NCI-H2029 treated with DMSO at 0.1 percent for 48 hours (cell line): ENCODE measurements around the gene LSM6.

Source experiments
- DNase-seq: peaks from one replicate; lab custom pipeline; 2025; lab: John Stamatoyannopoulos, UW

LSM6 gene

DNA sequence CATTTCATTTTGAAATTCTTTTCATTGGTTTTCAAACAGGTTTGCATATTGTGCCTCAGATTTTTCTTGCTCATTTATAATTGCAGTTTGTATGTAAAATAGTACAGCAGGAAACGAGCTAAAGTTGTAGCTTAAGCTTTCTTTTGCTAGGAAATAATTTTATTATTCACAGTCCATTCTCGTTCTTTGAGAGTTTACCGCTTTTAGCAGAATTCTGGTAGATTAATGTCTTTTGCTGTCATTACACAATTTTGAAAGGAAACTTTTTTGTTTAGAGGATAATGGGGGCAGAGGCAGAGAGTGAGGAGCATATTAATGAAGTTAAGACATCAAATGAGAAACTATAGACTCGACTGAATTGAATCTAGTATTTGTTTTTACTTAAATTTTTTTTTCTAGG lies 10.5 kb downstream of the LSM6 start:
- DNase-seq: no peak

DNA sequence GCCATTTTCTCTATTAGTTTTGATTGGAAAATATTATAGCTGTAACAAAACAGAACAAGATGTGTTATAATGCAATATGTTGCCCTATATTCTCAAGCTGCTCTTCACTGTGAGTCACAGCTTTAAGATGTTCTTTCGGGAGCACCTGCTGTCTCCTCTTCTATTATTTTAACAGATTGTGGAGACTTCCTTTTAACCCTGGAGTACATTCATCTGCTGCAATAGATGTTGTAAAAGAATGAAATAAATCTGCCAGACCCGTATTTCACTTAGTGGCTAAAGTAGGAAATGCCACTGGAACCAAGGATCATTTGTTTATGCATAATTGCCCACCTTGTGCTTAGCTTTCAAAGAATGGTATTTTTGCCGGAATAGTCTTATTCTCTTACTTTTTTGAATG lies 11.1 kb downstream of the LSM6 start:
- no peak for DNase-seq

DNA sequence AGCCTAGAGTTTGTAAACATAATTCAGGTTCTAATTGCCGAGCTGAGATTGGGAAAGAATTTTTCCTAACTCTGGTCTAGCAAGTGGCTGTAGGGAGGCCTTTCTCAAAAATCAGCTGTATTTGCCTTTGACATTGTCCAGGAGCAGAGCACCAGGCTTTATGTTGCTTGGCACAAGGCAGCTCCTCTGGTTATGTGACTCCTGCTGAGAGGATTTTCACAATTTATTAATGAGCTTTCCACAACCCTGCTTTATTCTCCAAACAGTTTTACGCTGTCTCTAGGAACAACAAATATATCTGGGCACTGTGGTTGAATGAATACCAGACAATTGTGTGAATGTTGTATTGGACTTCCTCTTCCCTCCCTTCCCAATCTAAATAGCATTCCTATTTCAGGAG lies 14.9 kb downstream of the LSM6 start:
- no peak for DNase-seq

DNA sequence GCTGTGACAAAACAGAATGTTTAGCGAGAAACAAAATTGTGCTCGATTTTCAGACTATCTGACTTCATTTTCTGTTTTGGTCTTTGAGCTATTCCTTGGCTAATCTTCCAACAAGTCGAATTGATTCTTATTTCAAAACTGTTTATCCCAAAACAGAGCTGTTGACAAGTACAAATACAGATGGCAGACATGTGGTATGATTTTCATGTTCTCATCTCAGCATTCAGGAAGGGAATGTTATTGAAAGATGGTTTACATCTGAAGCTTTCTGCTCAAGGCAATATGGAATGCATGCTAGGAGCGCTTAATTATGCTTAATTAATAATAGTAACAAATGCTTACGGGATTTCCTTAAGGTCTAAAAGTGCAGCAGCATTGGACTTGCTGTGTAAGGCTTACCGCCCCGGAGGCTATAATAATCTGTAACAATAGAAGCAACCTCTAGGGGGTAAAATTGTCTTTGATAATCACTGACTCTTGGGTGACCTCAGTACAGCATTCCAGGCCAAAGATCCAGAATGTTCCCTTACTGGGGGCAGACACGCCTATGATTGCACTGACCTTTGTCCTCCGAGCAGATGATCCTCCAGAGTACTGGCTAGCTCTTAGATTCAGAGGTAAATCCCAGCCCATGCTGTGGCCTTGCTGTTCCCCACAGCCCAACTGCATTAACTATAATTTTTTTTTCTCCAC lies 16.4 kb downstream of the LSM6 start:
- DNase-seq: no peak

DNA sequence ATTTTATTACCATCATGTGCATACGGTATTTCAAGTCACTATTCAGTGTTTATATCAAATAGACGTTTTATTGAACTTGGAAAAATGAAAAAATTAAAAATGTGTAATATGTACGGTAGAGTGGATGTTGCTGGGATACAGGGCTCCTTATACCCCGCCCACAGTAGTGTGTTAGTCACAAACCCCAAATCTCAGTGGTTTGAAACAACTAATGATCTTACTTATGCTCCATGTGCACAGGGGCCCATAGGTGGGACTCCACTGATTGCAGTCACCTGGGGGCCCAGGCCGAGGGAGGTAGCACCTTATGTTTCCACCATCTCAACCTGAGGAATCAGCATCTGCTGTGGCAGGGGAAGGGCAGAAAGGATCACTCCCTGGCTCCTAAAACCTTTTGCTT lies 18.1 kb downstream of the LSM6 start:
- no peak for DNase-seq

DNA sequence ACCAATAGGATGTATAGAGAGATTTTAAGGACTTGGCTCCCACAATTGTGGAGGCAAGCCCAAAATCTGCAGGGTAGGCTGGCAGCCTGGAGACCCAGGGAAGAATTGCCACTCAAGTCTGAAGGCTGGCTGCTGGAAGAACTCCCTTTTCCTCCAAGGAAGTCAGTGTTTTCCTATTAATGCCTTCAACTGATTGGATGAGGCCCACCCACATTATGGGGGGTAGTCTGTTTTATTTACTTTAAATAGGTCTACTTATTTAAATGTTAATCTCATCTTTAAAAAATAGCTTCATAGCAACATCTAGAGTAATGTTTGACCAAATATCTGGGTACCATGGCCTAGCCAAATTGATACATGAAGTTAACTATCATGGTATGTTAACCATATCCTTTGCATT lies 18.7 kb downstream of the LSM6 start:
- no peak for DNase-seq

DNA sequence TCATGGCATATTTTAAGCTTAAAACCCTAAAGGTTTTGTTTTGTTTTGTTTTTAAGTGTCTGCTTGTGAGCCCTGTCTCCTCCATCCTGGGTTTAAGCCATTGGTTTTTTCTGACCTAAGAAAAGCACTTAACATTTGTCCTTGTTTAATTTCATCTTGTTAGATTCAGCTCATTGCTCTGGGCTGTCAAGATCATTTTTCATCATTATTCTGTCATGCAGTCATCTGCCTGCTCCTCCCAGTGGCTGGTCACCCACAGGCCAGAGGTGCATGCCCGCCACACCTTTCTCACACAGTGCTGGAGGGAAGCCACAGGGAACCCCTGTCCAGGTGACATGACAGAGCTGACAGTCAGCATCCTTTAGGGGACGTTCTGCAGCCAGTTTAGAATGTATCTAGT lies 27.1 kb downstream of the LSM6 start:
- no peak for DNase-seq

DNA sequence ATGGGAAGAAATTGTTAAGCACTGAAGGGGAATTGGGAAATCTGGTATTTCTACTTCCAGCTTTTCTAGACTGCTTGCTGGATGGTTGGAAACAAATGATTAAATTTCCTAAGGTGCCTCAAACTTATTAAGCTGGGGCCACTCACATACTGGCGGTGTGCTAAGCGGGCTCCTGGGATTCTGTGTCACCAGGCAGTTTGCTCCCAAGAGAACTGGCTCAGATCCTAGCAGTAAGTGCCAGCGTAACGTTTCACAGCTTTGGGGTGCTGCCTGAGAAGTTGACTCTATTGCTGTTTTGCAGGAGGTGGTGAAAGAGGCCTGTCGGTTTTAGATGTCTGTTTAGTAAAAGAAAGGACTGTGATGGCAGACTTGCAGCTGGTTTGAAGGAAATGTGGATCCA lies 31.9 kb downstream of the LSM6 start:
- DNase-seq: no peak

DNA sequence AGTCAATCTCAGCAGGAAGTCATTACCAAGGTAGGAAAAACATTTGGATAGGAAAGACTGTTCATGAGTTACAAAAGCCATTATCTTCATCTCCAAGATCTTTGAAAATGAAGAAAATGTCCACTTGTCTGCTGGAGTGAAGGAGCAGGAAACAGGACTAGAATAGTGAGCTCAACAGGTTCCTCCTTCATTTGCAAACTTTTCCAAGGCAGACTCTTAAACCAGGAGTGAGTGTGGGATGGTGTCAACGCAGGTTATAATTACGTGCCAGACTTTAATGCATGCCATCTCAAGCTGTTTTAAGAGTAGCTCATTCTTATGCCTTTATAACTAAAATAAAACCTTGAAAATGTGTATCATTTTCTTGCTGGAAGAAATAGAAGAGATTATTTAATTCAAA lies 35.4 kb downstream of the LSM6 start:
- no peak for DNase-seq

DNA sequence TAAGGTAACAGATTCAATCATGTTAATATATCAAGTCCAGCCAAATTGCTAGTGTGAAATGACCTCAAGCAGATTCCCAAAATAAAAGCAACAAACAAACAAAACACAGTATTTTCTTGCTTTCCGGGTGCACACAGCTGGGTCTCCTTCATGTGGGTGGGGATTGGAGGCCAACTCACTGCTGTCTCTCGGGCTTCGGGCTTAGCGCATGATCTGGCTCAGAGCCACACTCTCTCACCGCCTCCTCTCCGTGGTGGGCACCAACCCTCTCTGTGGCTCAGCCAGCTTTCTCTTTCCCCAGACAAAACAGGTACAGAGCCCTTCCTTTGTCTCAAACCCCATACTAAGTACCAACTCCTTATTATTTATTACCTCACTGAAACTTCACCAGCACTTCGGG lies 35.9 kb downstream of the LSM6 start:
- no peak for DNase-seq

DNA sequence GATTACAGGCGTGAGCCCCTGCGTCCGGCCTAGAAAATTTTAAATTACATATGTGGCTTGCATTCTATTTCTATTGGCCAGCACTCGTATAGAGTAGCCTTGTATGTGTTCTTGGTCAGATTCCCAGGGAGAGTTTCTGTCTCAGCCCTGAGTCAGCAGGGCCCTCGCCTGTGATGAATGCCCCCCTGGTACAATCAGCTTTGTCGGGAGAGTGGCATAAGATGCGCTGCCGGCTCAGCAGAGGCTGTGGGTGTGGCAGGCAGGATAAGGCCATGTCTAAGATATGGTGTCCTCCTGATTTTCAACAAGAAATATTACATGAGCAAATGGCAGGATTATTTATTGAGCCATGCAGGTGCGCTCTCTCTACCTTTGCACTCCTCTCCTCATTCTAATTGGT lies 37.3 kb downstream of the LSM6 start:
- DNase-seq: no peak

DNA sequence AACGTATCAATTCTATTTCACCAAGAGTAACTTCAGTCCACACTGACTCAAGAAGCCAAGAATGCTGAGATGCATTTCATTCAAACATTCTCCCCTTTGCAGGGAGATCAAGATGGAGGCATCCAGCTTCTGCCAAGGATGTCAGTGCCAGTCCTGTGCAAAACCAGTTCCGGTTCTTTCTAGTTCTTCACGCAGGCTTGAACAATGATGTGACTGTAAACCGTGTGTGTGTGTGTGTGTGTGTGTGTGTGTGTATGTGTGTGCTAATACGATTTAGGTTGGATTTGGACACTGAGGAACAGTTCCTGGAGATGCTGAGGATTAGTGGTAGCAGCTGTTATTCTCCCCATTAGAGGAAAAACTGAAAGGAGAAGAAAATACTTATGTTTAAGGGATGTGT lies 38.7 kb downstream of the LSM6 start, which contains the start of gene REELD1:
TSS of gene REELD1 (plus strand) at position 301 of the 400 bp plus-strand sequence. CDS start 2,415 bp downstream, outside the sequence.
- DNase-seq: no peak

DNA sequence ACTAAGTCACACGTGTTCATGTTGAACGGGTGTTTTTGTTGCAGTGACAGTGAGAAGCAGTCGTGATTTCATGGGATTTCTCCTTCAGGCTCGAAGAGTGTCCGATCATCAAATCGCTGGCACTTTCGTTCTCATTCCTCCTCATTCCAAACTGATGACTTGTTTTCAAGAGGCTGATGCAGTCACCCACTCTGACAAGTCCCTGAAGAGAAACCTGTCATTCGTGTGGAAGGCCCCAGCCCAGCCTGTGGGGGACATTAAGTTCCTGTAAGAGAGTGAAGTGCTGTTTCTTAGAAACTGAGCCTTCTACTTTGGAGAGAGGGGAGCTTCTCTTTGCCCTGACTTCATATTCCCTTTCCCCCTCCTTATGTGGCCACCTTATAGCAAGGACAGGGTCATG lies 46.8 kb downstream of the LSM6 start:
- DNase-seq: no peak

DNA sequence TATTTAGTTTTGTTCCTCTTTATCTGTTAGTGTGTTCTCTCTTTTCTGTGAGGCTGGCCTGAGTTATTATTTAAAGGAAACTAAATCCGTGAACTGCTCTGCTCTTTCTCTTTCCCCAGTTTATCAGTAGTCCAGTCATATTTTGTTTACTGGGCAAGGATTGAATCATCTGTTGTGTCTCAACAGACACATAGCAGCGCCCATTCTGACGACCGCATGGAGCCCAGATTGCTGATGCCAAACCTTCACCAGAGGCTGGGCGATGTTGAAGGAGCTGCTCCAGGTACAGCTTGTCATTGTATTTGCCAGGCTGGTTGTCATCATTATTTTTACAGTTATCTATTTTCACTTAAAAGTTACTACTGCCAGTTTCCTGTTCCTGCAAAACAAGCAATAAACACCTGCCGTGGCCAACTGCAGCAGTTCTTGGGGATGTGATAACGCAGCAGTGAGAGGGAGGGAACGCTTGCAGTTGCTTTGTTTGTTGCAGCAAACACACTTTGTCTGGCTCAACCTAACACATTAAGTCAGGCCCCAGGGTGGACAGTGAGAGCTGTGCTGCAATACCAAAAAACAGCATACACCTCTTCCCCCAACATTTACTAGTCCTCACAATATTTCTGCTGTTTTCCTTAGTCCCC lies 48.9 kb downstream of the LSM6 start:
- DNase-seq: no peak

DNA sequence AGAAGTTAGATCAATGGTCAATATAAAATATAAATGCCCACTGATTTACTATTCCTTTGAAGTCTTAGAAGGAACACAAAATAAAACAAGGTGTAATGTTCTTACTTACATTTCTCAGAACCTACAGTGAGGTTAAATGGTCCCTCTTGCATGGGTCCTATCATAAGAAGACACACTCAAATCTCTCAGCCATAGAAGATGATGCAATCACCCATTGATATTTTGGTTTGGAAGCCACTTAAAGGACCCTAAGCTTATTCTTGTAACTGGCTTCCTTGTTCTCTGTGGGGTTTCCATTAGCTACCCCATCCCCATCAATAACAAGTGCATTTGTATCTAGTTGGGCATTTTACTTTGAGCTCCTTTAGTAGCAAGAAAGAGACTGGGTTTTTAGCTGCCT lies 53.9 kb downstream of the LSM6 start:
- no peak for DNase-seq

DNA sequence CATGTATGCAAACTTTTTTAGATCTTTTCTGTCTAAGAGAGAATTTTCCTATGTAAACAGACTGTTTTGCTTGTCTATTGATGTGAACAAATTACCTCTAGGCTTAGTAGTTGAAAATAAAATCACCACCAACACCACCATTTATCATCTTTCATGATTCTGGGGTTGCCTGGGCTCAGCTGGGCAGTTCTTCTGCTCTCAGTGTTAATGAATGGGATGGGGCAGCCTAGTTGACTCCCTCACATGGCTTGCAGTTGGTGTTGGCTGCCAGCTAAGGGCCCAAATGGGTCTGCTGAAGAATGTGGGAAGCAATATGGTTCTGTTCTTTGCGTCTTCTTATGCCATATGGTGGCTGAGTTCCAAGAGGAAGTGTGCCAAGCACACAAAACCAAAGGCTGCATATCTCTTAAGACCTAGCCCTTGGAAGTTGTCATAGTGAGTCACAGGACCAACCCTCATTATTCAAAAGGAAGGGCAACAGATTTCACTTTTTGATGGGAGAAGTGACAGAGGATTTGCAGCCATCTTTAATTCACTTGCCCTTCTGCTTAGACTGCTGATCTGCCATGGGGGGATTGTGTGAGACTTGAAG lies 56.7 kb downstream of the LSM6 start:
- DNase-seq: no peak

DNA sequence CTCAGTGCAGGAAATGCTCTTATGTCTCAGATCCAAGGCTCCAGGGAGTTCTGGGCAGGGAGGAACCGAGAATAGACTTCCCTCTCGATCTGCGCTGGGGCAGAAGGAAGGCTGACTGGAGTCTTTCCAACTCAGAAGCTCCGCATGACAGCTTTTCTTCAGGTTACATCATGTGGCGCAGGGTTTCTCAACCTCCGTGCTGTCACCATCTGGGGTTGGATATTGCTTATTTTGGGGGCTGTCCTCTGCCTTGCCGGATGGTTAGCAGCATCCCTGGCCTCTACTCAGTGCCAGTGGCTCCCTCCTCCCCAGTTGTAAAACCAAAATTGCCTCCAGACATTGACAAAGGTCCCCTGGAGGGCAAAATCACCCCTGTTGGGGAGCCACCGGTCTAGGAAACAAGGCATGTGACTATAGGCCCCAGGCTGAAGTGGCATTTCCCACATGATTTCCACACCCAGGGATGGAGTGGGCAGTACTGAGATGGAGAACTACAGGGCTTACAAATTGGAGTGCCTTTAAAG lies 60.2 kb downstream of the LSM6 start:
- no peak for DNase-seq

DNA sequence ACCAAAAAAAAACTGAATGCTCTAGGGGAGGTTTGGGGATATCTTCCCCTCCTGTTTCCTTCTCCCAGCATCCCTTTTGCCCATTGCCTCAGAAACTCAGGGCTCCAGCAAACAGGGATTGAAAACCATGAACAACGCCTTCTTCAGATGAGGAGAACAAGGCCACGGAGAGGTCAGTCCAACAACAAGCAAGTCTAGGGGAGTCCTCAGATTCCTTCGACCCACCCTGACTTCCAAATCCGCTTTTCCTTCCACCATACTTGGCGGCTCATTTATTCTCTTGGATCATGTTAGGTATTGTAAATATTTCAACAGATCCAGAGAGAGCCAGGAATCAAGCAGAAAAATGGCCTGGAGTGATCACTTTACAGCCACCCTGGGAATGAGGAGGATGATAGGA lies 60.7 kb downstream of the LSM6 start:
- no peak for DNase-seq

DNA sequence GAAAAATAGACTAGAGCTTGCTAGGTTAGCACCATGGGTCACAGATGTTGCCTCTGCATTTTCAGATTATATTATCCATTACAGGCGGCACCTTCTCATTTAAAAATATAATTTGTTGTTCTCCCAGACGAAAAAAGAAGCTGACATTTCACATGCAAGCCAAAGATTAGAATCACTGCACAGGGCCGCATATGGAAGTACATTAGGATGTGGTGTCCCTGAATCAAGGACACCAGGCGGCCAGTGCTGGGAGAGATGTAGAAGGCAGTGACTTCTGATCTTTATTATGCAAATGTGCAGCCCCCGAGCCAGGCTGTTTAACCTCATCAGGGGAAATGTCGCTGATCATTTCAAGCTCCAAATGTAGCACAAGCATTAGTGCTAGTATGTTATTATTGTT lies 61.6 kb downstream of the LSM6 start:
- no peak for DNase-seq

DNA sequence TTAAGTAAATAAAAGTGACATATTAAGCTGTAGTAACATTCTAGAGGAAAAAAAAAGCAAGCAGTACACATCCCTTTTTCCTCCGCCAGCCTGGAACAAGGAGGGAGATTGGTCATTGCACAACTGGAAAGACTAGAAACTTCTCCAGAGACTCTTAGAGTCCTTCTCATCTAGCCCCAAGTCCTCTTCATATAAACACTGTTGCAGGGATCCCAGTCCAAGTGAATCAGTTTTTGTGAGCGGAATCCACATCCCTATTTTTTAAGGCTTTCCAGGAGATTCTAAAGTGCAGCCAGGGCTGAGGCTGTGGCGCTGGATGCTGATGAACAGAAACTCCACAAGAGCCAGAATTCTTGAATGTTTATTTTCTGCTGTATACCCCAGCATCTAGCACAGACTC lies 62.6 kb downstream of the LSM6 start:
- no peak for DNase-seq
